GM23338 (cell line): ENCODE data around the gene SLC44A1. TPM values are rescaled to one million over a fixed set of nuclear protein-coding genes. Genes with fewer than 3 reads are reported as not detected.

Experiments used
- ATAC-seq: fragments of 200-7000 bp; cut with Tn5 transposase; 3 replicates; pipeline ENCODE4 v1.9.1; 2020
- DNase-seq: peaks from one replicate; pipeline ENCODE4 v3.0.0-alpha.2; 2015; ENCODE audit warnings: low spot score
- H2AFZ ChIP-seq: fragments of 200-600 bp; sonication (generic); 2 replicates; pipeline ENCODE4 v1.8.0; 2016; ENCODE audit warnings: antibody characterized with exemption, mild to moderate bottlenecking, moderate library complexity
- H3F3A ChIP-seq: fragments of 200-600 bp; sonication (generic); replicated peaks from 2 replicates; pipeline ENCODE4 v1.8.0; 2017; ENCODE audit warnings: antibody characterized with exemption, mixed run types, low read depth
- H3K27ac ChIP-seq: fragments of 200-600 bp; sonication (generic); 2 replicates; pipeline ENCODE4 v1.6.1; 2016; ENCODE audit warnings: low read depth
- H3K27me3 ChIP-seq: fragments of 200-600 bp; sonication (generic); 2 replicates; pipeline ENCODE4 v1.8.0; 2016; ENCODE audit warnings: mild to moderate bottlenecking, mixed run types, moderate library complexity; ENCODE audit not compliant: insufficient read depth
- H3K36me3 ChIP-seq: fragments of 200-600 bp; sonication (generic); 2 replicates; pipeline ENCODE4 v1.8.0; 2016; ENCODE audit warnings: mild to moderate bottlenecking; ENCODE audit not compliant: insufficient read depth
- H3K4me1 ChIP-seq: fragments of 200-600 bp; sonication (generic); 2 replicates; pipeline ENCODE4 v1.8.0; 2016; ENCODE audit warnings: mild to moderate bottlenecking, moderate library complexity; ENCODE audit not compliant: insufficient read depth
- H3K4me2 ChIP-seq: fragments of 200-600 bp; sonication (generic); 2 replicates; pipeline ENCODE4 v1.7.1; 2017; ENCODE audit warnings: mixed run types
- H3K4me3 ChIP-seq: fragments of 200-600 bp; sonication (generic); 2 replicates; pipeline ENCODE4 v1.6.1; 2016; ENCODE audit warnings: mixed run types
- H3K79me2 ChIP-seq: fragments of 200-600 bp; sonication (generic); replicated peaks from 2 replicates; pipeline ENCODE4 v1.8.0; 2017; ENCODE audit warnings: mild to moderate bottlenecking; ENCODE audit not compliant: insufficient read depth
- H3K9me2 ChIP-seq: fragments of 200-600 bp; sonication (generic); 2 replicates; pipeline ENCODE4 v1.8.0; 2017; ENCODE audit not compliant: insufficient read depth
- H4K20me1 ChIP-seq: fragments of 200-600 bp; sonication (generic); replicated peaks from 2 replicates; pipeline ENCODE4 v1.8.0; 2017; ENCODE audit warnings: mild to moderate bottlenecking; ENCODE audit not compliant: insufficient read depth
- H3K27ac Mint-ChIP-seq: 2 replicates; pipeline ENCODE4 v1.8.0; 2020; ENCODE audit warnings: inconsistent platforms, mild to moderate bottlenecking, moderate library complexity, mixed read lengths
- H3K27me3 Mint-ChIP-seq: 3 replicates; pipeline ENCODE4 v1.8.0; 2022; ENCODE audit warnings: low read depth, mild to moderate bottlenecking, moderate library complexity, mixed read lengths, inconsistent platforms; ENCODE audit not compliant: insufficient read depth, poor library complexity
- H3K36me3 Mint-ChIP-seq: 3 replicates; pipeline ENCODE4 v1.8.0; 2021; ENCODE audit warnings: low read depth, mild to moderate bottlenecking, inconsistent platforms, moderate library complexity, mixed read lengths
- H3K4me1 Mint-ChIP-seq: 3 replicates; pipeline ENCODE4 v1.8.0; 2020; ENCODE audit warnings: mild to moderate bottlenecking, inconsistent platforms, mixed read lengths
- H3K4me3 Mint-ChIP-seq: 3 replicates; pipeline ENCODE4 v1.8.0; 2021; ENCODE audit warnings: moderate library complexity, mild to moderate bottlenecking, inconsistent platforms, mixed read lengths
- H3K9me3 Mint-ChIP-seq: 3 replicates; pipeline ENCODE4 v1.8.0; 2020; ENCODE audit warnings: moderate library complexity, mild to moderate bottlenecking, inconsistent platforms, mixed read lengths
- CTCF ChIP-seq, 2 experiments: fragments of 200-600 bp in 1 of 2; sonication (generic) in 1 of 2; conservative IDR thresholded peaks; 2 replicates each; pipeline versions ENCODE4 v1.5.1 to v1.6.1; 2016 to 2017; ENCODE audit warnings: antibody characterized with exemption in 2 of 2, low read depth in 2 of 2, mild to moderate bottlenecking in 2 of 2, moderate library complexity in 1 of 2
- EZH2 ChIP-seq: fragments of 200-600 bp; sonication (generic); IDR thresholded peaks from one replicate; pipeline ENCODE4 v1.8.0; 2017; ENCODE audit warnings: antibody characterized with exemption, mild to moderate bottlenecking, low read depth; ENCODE audit not compliant: unreplicated experiment
- EZH2phosphoT487 ChIP-seq: fragments of 200-600 bp; sonication (generic); IDR thresholded peaks from one replicate; pipeline ENCODE4 v1.8.1; 2018; ENCODE audit warnings: antibody characterized with exemption; ENCODE audit not compliant: unreplicated experiment
- JUNB ChIP-seq: IDR thresholded peaks from one replicate; pipeline ENCODE4 v1.6.1; 2016; ENCODE audit warnings: antibody characterized with exemption; ENCODE audit not compliant: unreplicated experiment
- POLR2AphosphoS5 ChIP-seq: IDR thresholded peaks from 2 replicates; pipeline ENCODE4 v1.6.1; 2016; ENCODE audit warnings: antibody characterized with exemption, low read depth
- STAT1 ChIP-seq: IDR thresholded peaks from one replicate; pipeline ENCODE4 v1.6.1; 2016; ENCODE audit warnings: antibody characterized with exemption; ENCODE audit not compliant: unreplicated experiment
- ZNF462 ChIP-seq: fragments of 250-450 bp; sonication (Bioruptor Pico); IDR thresholded peaks from 2 replicates; pipeline ENCODE4 v1.5.0; 2020; ENCODE audit warnings: mild to moderate bottlenecking, moderate library complexity
- polyA plus RNA-seq: library from polyadenylated mRNA; unstranded; fragments of >200 nt; fragmentation: Nextera tagmentation; extraction: Ambion mirVana; gene quantifications from 2 replicates; pipeline ENCODE4 v1.2.1, GENCODE V29; 2016
- total RNA-seq: library from RNA; depleted of rRNA; stranded (reverse); fragments of >200 nt; shearing (Covaris generic); gene quantifications from 2 replicates; pipeline ENCODE4 v1.2.3, GENCODE V29; 2014

SLC44A1 gene
- total and polyA plus RNA-seq, 2 experiments from 2014 or later = 14.9 to 75.0 TPM

- no peak for ATAC-seq
- H3F3A ChIP-seq = no peaks in the 10 kb centered on the region
- H3K79me2 ChIP-seq = 0 out of 2 replicates have a peak, but pooled peaks cover 3% of the 10 kb centered on the region
- no peak overlapping the region for H3K27ac ChIP-seq
- Mint-ChIP-seq H3K27me3 (peaks cover 5% of the 10 kb centered on the region), H3K4me3 (no peak overlapping the region), H3K9me3 (no peaks in the 10 kb centered on the region), H3K36me3 (peaks cover 3% of the 10 kb centered on the region; the same call in 1 of the 3 replicates), H3K27ac (no peak overlapping the region), H3K4me1 (peaks cover 24% of the 10 kb centered on the region)
- 0 out of 2 replicates have a peak, but pooled peaks cover 5% of the 10 kb centered on the region for H3K4me1 ChIP-seq
- no peaks in the 10 kb centered on the region for H3K9me2 ChIP-seq
- no peaks in the 10 kb centered on the region for H4K20me1 ChIP-seq
- H3K27me3 ChIP-seq = no peaks in the 10 kb centered on the region
- DNase-seq = no peak
- TF ChIP-seq EZH2phosphoT487 (no peak), POLR2AphosphoS5 (no peak), EZH2 (no peak), CTCF (conservative IDR thresholded peaks at IDR 0.05; ENCODE audit: low read depth in 2 of 2) (no peak), ZNF462 (CRISPR knock-in tag) (no peak), STAT1 (no peak), JUNB (no peak)
- no peak overlapping the region for H3K4me3 ChIP-seq
- no peak overlapping the region for H2AFZ ChIP-seq
- no peaks in the 10 kb centered on the region for H3K36me3 ChIP-seq
- no peak overlapping the region for H3K4me2 ChIP-seq
Measured at GRCh38 chr9:105329719-105330062, 85.2 kb downstream of the SLC44A1 start.
